K562 (cell line): Measurements from ENCODE around the gene ADPRHL1. TPM values are rescaled to one million over a fixed set of nuclear protein-coding genes. Genes with fewer than 3 reads are reported as not detected.

Experiments used
- ATF7 ChIP-seq: fragments of 450-650 bp; IDR thresholded peaks from 2 replicates; pipeline ENCODE4 v1.7.1; 2014; ENCODE audit warnings: mild to moderate bottlenecking, moderate library complexity
- CBX2 ChIP-seq: fragments of 200-600 bp; sonication (generic); IDR thresholded peaks from one replicate; pipeline ENCODE4 v1.6.1; 2012; ENCODE audit warnings: mild to moderate bottlenecking, low read length, inconsistent platforms; ENCODE audit not compliant: insufficient read depth, poor library complexity, severe bottlenecking
- DDX20 ChIP-seq: fragments of 450-650 bp; IDR thresholded peaks from 2 replicates; pipeline ENCODE4 v1.6.1; 2016; ENCODE audit warnings: missing genetic modification characterization, low read depth, mild to moderate bottlenecking, missing compliant biosample characterization, moderate library complexity
- GATAD2A ChIP-seq: fragments of 450-650 bp; IDR thresholded peaks from 2 replicates; pipeline ENCODE4 v1.6.1; 2017
- MIER1 ChIP-seq: fragments of 450-650 bp; IDR thresholded peaks from 2 replicates; pipeline ENCODE4 v1.6.1; 2016; ENCODE audit warnings: antibody characterized with exemption, mild to moderate bottlenecking, low read depth
- NFATC3 ChIP-seq: fragments of 450-650 bp; IDR thresholded peaks from 2 replicates; pipeline ENCODE4 v1.6.1; 2017; ENCODE audit warnings: mild to moderate bottlenecking
- NFE2 ChIP-seq: IDR thresholded peaks from 2 replicates; pipeline ENCODE4 v1.6.1; 2014; ENCODE audit warnings: antibody characterized with exemption, low read depth
- SAFB2 ChIP-seq: fragments of 200-400 bp; formaldehyde crosslinking; IDR thresholded peaks from 2 replicates; pipeline ENCODE4 v1.6.1; 2018; ENCODE audit warnings: borderline replicate concordance, low read length, low read depth, moderate library complexity; ENCODE audit not compliant: severe bottlenecking
- TRIM28 ChIP-seq: fragments of 450-650 bp; IDR thresholded peaks from 2 replicates; pipeline ENCODE4 v1.6.1; 2017
- polyA plus RNA-seq, 8 experiments: library from polyadenylated mRNA; depleted of rRNA in 4 of 8; stranded (reverse) in 5 of 8; unstranded in 3 of 8; fragments of >200 nt; fragmentation: Nextera tagmentation in 2 of 8; fragmentation: Illumina TruSeq in 1 of 8; extraction: Ambion mirVana in 2 of 8; extraction: Trizol in 1 of 8; gene quantifications; 2 replicates each; pipeline versions ENCODE4 v1.2.1 to v1.2.3, GENCODE V29; 2011 to 2014; ENCODE audit warnings: inconsistent platforms in 1 of 8, missing spikeins in 1 of 8
- total RNA-seq, 7 experiments: library from RNA; depleted of rRNA in 6 of 7; stranded (reverse); fragments of >200 nt in 6 of 7; fragmentation: Illumina TruSeq in 2 of 7; extraction: Trizol in 2 of 7; gene quantifications; 2 replicates each; pipeline versions ENCODE4 v1.2.1 to v1.2.3, GENCODE V29; 2011 to 2021; ENCODE audit warnings: low replicate concordance in 1 of 7
- TF ChIP-seq, protein P1 (sequence below): sonication (generic); formaldehyde crosslinking; IDR thresholded peaks from 2 replicates; pipeline ENCODE4 v1.8.0; 2022; ENCODE audit warnings: missing genetic modification reagents, mild to moderate bottlenecking, moderate library complexity, borderline replicate concordance
- TF ChIP-seq, protein P2 (sequence below): fragments of 250-450 bp; sonication (Bioruptor Pico); IDR thresholded peaks from 2 replicates; pipeline ENCODE4 v1.8.0; 2022; ENCODE audit warnings: moderate library complexity, mild to moderate bottlenecking, inconsistent platforms

The ADPRHL1 gene
- total and polyA plus RNA-seq, 9 of the 15 experiments (the other 6 are each of a cell fraction or from before 2014, with no cell fraction given), result 0.06 to 0.76 (median 0.37) TPM; not detected in 1

DNA sequence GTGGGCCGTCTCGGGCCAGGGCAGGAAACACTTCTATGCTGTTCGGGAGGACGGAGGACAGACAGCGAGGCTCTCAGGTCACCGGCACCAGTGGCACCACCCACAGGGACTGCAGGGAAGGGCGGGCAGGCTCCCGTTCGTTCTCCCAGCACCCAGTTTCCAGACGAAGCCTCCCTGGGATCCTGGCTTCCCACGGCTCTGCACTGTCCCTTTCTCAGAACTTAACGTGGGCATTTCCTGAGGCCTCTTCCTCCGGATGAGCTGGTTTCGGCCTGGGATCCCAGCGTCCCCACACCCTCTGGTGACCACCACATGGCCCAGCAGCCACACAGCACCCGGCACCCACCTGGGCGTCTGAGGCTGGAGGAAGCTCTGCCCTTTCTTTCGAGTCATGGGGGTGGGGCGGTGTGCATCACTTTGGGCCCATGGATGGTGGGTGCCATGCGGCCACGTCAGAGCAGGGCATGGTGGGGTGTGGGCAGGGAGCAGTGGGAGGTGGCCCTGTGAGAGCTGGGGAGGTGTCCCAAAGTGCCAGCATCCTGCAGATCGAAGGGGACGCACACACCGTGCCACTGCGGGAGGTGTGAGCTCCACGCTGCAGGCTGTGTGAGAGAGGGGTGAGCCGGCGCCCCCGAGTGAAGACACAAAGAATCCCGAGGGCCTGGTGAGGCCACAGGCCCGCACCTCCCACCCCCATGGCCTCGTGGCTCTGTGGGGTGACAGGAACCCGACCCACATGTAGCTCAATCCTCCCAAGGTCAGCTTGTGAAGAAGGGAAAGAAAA is 50.6 kb downstream of the ADPRHL1 start (continued):
- TF ChIP-seq, protein P1, sequence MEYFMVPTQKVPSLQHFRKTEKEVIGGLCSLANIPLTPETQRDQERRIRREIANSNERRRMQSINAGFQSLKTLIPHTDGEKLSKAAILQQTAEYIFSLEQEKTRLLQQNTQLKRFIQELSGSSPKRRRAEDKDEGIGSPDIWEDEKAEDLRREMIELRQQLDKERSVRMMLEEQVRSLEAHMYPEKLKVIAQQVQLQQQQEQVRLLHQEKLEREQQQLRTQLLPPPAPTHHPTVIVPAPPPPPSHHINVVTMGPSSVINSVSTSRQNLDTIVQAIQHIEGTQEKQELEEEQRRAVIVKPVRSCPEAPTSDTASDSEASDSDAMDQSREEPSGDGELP (CRISPR knock-in tag), result no peak
- TF ChIP-seq TRIM28, result no peak
- no peak for TF ChIP-seq ATF7
- no peak for TF ChIP-seq GATAD2A
- TF ChIP-seq CBX2, result no peak
- no peak for TF ChIP-seq MIER1
- TF ChIP-seq NFATC3, result no peak
- TF ChIP-seq SAFB2, result no peak
- TF ChIP-seq NFE2, result no peak
- TF ChIP-seq, protein P2, sequence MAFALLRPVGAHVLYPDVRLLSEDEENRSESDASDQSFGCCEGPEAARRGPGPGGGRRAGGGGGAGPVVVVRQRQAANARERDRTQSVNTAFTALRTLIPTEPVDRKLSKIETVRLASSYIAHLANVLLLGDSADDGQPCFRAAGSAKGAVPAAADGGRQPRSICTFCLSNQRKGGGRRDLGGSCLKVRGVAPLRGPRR, result no peak
- TF ChIP-seq DDX20 (tag), result no peak
- TF ChIP-seq, all 486 proteins: peak for 0
